GM23248 (cell line): Measurements from ENCODE around the gene ABHD16A. TPM values are rescaled to one million over a fixed set of nuclear protein-coding genes. Genes with fewer than 3 reads are reported as not detected.

Source experiments
- DNase-seq: peaks from one replicate; pipeline ENCODE4 v3.0.0-alpha.2; 2015
- H2AFZ ChIP-seq: fragments of 200-600 bp; sonication (generic); 2 replicates; pipeline ENCODE4 v1.6.1; 2016; ENCODE audit warnings: antibody characterized with exemption
- H3F3A ChIP-seq: fragments of 200-600 bp; sonication (generic); 2 replicates; pipeline ENCODE4 v1.6.1; 2016; ENCODE audit warnings: mild to moderate bottlenecking, antibody characterized with exemption, mixed run types; ENCODE audit not compliant: insufficient read depth
- H3K27ac ChIP-seq: fragments of 200-600 bp; sonication (generic); 2 replicates; pipeline ENCODE4 v1.5.1; 2016; ENCODE audit warnings: mild to moderate bottlenecking
- H3K27me3 ChIP-seq: fragments of 200-600 bp; sonication (generic); replicated peaks from 2 replicates; pipeline ENCODE4 v1.6.1; 2016; ENCODE audit warnings: mild to moderate bottlenecking; ENCODE audit not compliant: insufficient read depth
- H3K36me3 ChIP-seq: fragments of 200-600 bp; sonication (generic); 2 replicates; pipeline ENCODE4 v1.6.1; 2016; ENCODE audit warnings: low read depth, mild to moderate bottlenecking
- H3K4me1 ChIP-seq: fragments of 200-600 bp; sonication (generic); 2 replicates; pipeline ENCODE4 v1.6.1; 2016; ENCODE audit warnings: mild to moderate bottlenecking; ENCODE audit not compliant: insufficient read depth
- H3K4me2 ChIP-seq: fragments of 200-600 bp; sonication (generic); one replicate; pipeline ENCODE4 v1.6.1; 2016; ENCODE audit warnings: mild to moderate bottlenecking; ENCODE audit not compliant: unreplicated experiment
- H3K4me3 ChIP-seq: fragments of 200-600 bp; sonication (generic); 2 replicates; pipeline ENCODE4 v1.5.1; 2016; ENCODE audit warnings: mild to moderate bottlenecking
- H3K79me2 ChIP-seq: fragments of 200-600 bp; sonication (generic); 2 replicates; pipeline ENCODE4 v1.6.1; 2016; ENCODE audit warnings: mild to moderate bottlenecking; ENCODE audit not compliant: insufficient read depth
- H3K9ac ChIP-seq: fragments of 200-600 bp; sonication (generic); 2 replicates; pipeline ENCODE4 v1.6.1; 2016; ENCODE audit warnings: mild to moderate bottlenecking
- H3K9me2 ChIP-seq: fragments of 200-600 bp; sonication (generic); 2 replicates; pipeline ENCODE4 v1.6.1; 2016; ENCODE audit warnings: mixed run types, mild to moderate bottlenecking, moderate library complexity; ENCODE audit not compliant: insufficient read depth
- H3K9me3 ChIP-seq: fragments of 200-600 bp; sonication (generic); one replicate; pipeline ENCODE4 v1.6.1; 2017; ENCODE audit warnings: low read depth
- H4K20me1 ChIP-seq: fragments of 200-600 bp; sonication (generic); 2 replicates; pipeline ENCODE4 v1.6.0; 2016; ENCODE audit not compliant: insufficient read depth
- EZH2 ChIP-seq: fragments of 200-600 bp; sonication (generic); IDR thresholded peaks from 2 replicates; pipeline ENCODE4 v1.6.1; 2018; ENCODE audit warnings: antibody characterized with exemption, mild to moderate bottlenecking; ENCODE audit not compliant: insufficient read depth, poor library complexity, severe bottlenecking
- EZH2phosphoT487 ChIP-seq: fragments of 200-600 bp; sonication (generic); IDR thresholded peaks from 2 replicates; pipeline ENCODE4 v1.6.1; 2018; ENCODE audit warnings: antibody characterized with exemption, moderate library complexity, mild to moderate bottlenecking, low read depth; ENCODE audit not compliant: insufficient read depth
- WGBS, 2 experiments: methylation state at CpG; one replicate each; pipeline ENCODE4 v1.1.6; 2015 to 2017; ENCODE audit warnings: low lambda C conversion rate in 2 of 2, low coverage in 1 of 2; ENCODE audit errors: missing lambda C conversion rate in 2 of 2; 5-methylcytosine and 5-hydroxymethylcytosine counted together
- in situ Hi-C: fragments of 300-500 bp; cut with MboI; formaldehyde crosslinking; loops from 2 replicates; pipeline ENCODE4 v1.15.0; 2020
- polyA plus RNA-seq: library from polyadenylated mRNA; unstranded; fragments of >200 nt; fragmentation: Nextera tagmentation; extraction: Ambion mirVana; gene quantifications from 2 replicates; pipeline ENCODE4 v1.2.1, GENCODE V29; 2016
- total RNA-seq: library from RNA; depleted of rRNA; stranded (reverse); fragments of >200 nt; shearing (Covaris generic); gene quantifications from 2 replicates; pipeline ENCODE4 v1.2.3, GENCODE V29; 2014

The ABHD16A gene
- total and polyA plus RNA-seq, 2 experiments from 2014 or later: 48.0 to 54.0 TPM

DNA sequence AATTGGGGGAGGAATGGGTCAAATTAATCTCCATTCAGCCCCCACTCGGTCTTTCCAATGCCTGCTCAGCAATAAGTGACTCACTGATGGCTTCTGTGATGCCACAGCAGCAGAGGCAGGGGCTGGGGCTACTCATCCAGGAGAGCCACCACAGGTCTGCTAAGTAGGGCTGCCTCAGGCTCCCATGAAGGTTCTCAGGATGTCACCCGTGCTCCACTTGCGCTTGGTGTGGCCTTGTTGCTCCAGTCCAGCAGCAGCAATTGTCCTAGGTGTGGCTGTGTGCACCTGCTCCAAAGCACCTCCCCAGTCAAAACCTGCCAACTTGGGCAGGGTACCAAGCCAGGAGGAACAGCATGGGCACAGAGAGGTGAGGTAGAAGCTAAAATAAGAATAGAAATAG, 19.0 kb upstream of the ABHD16A start:
- no peak overlapping the region for H3K4me2 ChIP-seq
- H3K9me3 ChIP-seq: no peaks in the 10 kb centered on the region
- WGBS, 2 experiments: 66% methylated on average over 3 of the region's 3 CpGs
- in situ Hi-C loops: no loop called here
- H3K9ac ChIP-seq: no peak overlapping the region
- H3K27me3 ChIP-seq: no peaks in the 10 kb centered on the region
- no peak overlapping the region for H3K4me3 ChIP-seq
- no peak for DNase-seq
- peaks cover 9% of the 10 kb centered on the region; the same call in 1 of the 2 replicates for H3K36me3 ChIP-seq
- H3F3A ChIP-seq: no peaks in the 10 kb centered on the region
- H3K79me2 ChIP-seq: no peaks in the 10 kb centered on the region
- H3K9me2 ChIP-seq: no peaks in the 10 kb centered on the region
- no peak overlapping the region for H2AFZ ChIP-seq
- TF ChIP-seq EZH2 (no peak), EZH2phosphoT487 (no peak)
- H4K20me1 ChIP-seq: no peaks in the 10 kb centered on the region
- H3K4me1 ChIP-seq: no peaks in the 10 kb centered on the region
- no peak overlapping the region for H3K27ac ChIP-seq

DNA sequence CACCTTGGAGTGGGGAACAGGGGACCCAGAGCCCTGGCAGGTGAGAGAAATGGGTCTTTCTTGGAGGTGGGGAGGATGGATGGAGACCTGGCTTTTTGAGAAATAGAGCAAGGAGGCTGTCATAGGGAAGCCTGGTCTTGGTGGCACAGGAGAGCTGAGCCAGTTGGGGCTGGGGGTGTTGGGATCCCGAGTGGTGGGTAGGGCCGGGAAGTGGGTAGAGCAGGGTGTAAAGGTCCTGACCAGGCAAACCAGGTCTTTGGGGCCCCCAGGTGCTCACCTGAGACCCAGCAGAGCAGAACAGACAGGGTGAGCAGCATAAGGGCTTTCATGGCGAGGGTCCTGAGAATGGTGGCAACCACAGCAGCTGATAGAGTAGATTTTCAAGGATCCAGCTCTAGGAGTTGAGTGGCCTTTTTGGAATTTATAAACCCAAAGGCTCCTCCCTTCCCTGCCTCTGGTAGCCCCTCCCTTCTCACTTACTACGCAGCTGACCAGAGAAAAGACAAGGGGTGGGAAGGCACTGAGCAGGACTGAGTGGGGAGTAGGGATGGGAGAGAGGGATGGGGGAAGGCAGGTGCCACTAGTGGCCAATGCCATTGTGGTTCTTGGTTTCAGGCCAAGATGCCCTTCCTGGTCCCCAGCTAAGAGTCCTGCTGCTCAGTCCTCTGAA, 18.4 kb upstream of the ABHD16A start, which contains the start of gene LY6G6C:
TSS of gene LY6G6C (minus strand) at position 396 of the 670 bp plus-strand sequence. CDS start at position 329, 67 bp downstream.
- Histone ChIP-seq H3K36me3 (0 out of 2 replicates have a peak, but pooled peaks cover 3% of the 10 kb centered on the region), H3K4me2 (no peak within 1 kb of the TSS), H3K9me2 (no peaks in the 10 kb centered on the region), H3K79me2 (no peaks in the 10 kb centered on the region), H3K4me3 (no peak within 1 kb of the TSS), H3K4me1 (no peaks in the 10 kb centered on the region), H3K27me3 (no peaks in the 10 kb centered on the region), H3K9me3 (no peaks in the 10 kb centered on the region), H3K27ac (no peak within 1 kb of the TSS), H4K20me1 (no peaks in the 10 kb centered on the region), H3F3A (no peaks in the 10 kb centered on the region), H2AFZ (no peak within 1 kb of the TSS), H3K9ac (no peak within 1 kb of the TSS)
- WGBS, 2 experiments: 77 to 86% methylated on average over 4 of the region's 4 CpGs
- in situ Hi-C loops: no loop called here
- no peak for TF ChIP-seq EZH2phosphoT487
- no peak for TF ChIP-seq EZH2
- no peak for DNase-seq

DNA sequence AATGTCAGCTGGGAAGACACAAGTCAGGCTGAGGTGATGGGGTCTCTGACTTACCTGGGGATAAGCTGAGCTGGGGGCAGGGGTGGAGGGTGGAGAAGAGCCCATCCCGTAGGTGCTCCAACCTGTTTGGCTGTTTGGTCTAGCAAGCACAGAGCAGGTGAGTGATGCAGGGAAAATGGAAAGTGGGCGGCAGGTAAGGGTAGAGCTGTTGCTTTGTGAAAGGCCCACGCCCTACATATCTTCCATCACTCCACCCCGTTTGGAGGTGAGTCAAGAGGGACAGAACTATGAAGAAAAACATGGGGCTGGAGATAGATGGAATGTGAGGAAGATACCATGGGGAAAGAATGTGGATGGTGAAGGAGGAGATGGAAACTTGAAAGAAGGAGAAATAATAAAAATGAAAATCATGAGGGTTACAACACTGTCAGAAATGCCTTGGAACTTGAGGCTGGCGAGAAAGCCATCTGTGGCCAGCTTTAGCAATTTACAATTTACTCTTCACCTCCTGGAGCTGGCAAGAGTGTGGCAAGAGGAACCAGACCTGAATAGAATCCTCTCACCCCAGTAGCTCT, 17.2 kb upstream of the ABHD16A start:
- Histone ChIP-seq H3K27me3 (no peaks in the 10 kb centered on the region), H3K79me2 (no peaks in the 10 kb centered on the region), H3F3A (no peaks in the 10 kb centered on the region), H3K4me2 (no peak overlapping the region), H3K36me3 (no peaks in the 10 kb centered on the region), H3K9me3 (no peaks in the 10 kb centered on the region), H3K27ac (no peak overlapping the region), H4K20me1 (no peaks in the 10 kb centered on the region), H3K4me3 (no peak overlapping the region), H3K9me2 (no peaks in the 10 kb centered on the region), H2AFZ (no peak overlapping the region), H3K4me1 (no peaks in the 10 kb centered on the region), H3K9ac (no peak overlapping the region)
- TF ChIP-seq EZH2phosphoT487 (no peak), EZH2 (no peak)
- in situ Hi-C loops: no loop called here
- WGBS, 2 experiments: 76% methylated on average over 5 of the region's 5 CpGs
- no peak for DNase-seq

DNA sequence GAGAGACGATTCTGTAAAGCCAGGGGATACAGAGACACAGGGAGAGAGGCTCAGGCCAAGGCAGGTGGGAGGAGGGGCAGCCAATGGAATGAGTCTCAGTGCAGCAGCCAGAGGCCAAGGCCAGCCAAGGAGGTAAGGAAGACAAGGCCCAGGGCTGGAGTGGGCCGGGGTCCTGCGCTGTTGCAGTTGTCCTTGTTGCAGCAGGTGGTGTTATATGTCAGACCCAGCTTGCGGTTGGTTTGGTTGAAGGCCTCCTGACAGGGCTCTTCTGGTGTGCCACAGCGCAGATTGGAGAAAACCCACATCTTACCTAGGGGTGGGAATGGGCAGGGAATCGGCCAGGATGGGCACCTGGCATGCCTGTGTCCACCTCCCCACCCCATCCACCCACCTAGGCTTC, 15.9 kb upstream of the ABHD16A start:
- no peaks in the 10 kb centered on the region for H3K4me1 ChIP-seq
- in situ Hi-C loops: no loop called here
- TF ChIP-seq EZH2phosphoT487 (no peak), EZH2 (no peak)
- no peak overlapping the region for H3K9ac ChIP-seq
- H3K36me3 ChIP-seq: no peaks in the 10 kb centered on the region
- no peaks in the 10 kb centered on the region for H3K79me2 ChIP-seq
- H3K27ac ChIP-seq: no peak overlapping the region
- WGBS, 2 experiments: 74 to 86% methylated on average over 5 to 6 of the region's 6 CpGs
- no peaks in the 10 kb centered on the region for H4K20me1 ChIP-seq
- no peak for DNase-seq
- no peaks in the 10 kb centered on the region for H3K9me2 ChIP-seq
- H3K27me3 ChIP-seq: no peaks in the 10 kb centered on the region
- no peak overlapping the region for H3K4me3 ChIP-seq
- no peaks in the 10 kb centered on the region for H3K9me3 ChIP-seq
- H3F3A ChIP-seq: no peaks in the 10 kb centered on the region
- no peak overlapping the region for H3K4me2 ChIP-seq
- no peak overlapping the region for H2AFZ ChIP-seq
